ENCODE measurements around the gene CBX2. TPM values are rescaled to one million over a fixed set of nuclear protein-coding genes. Genes with fewer than 3 reads are reported as not detected.
"Not testable (repeated sequence)": the region's sequence is repeated elsewhere in the genome, so short reads cannot be mapped to it uniquely, and the experiment has no call there.

CBX2 gene
- total RNA-seq, 1 experiment from 2014 or later = 24.5 TPM

- DNase-seq (ENCODE audit: low spot score) = no peak
These were observed 34.9 kb upstream of the CBX2 start for GRCh38 chr17:79742951-79743476.

GRCh38 chr17:79743614-79744013, 34.3 kb upstream of the CBX2 start:
- no peak for DNase-seq (ENCODE audit: low spot score)

GRCh38 chr17:79745641-79746105, 32.3 kb upstream of the CBX2 start:
- DNase-seq (ENCODE audit: low spot score) = no peak

GRCh38 chr17:79746889-79747507, 30.9 kb upstream of the CBX2 start:
- DNase-seq (ENCODE audit: low spot score) = no peak

- peak; percentile 10 for DNase-seq (ENCODE audit: low spot score)
These were observed 30.2 kb upstream of the CBX2 start for GRCh38 chr17:79747508-79748294.

GRCh38 chr17:79748295-79749099, 29.5 kb upstream of the CBX2 start:
- no peak for DNase-seq (ENCODE audit: low spot score)

- peak; percentile 75 for DNase-seq (ENCODE audit: low spot score)
These were observed 28.7 kb upstream of the CBX2 start for GRCh38 chr17:79749156-79749815.

GRCh38 chr17:79749958-79750357, 28.0 kb upstream of the CBX2 start:
- no peak for DNase-seq (ENCODE audit: low spot score)

GRCh38 chr17:79750650-79751545, 27.1 kb upstream of the CBX2 start:
- no peak for DNase-seq (ENCODE audit: low spot score)

- no peak for DNase-seq (ENCODE audit: low spot score)
These were observed 25.8 kb upstream of the CBX2 start for GRCh38 chr17:79752175-79752574.

- DNase-seq (ENCODE audit: low spot score) = no peak
These were observed 23.6 kb upstream of the CBX2 start for GRCh38 chr17:79754370-79754769.

- not testable (repeated sequence) for DNase-seq (ENCODE audit: low spot score)
These were observed 23.0 kb upstream of the CBX2 start for GRCh38 chr17:79754903-79755302.

- DNase-seq (ENCODE audit: low spot score) = no peak
These were observed 22.4 kb upstream of the CBX2 start for GRCh38 chr17:79755591-79755990.

GRCh38 chr17:79757140-79757745, 20.7 kb upstream of the CBX2 start:
- no peak for DNase-seq (ENCODE audit: low spot score)

- DNase-seq (ENCODE audit: low spot score) = no peak
These were observed 19.7 kb upstream of the CBX2 start for GRCh38 chr17:79758271-79758670.

- no peak for DNase-seq (ENCODE audit: low spot score)
These were observed 17.6 kb upstream of the CBX2 start for GRCh38 chr17:79760197-79760906.

- DNase-seq (ENCODE audit: low spot score) = no peak
These were observed 15.9 kb upstream of the CBX2 start for GRCh38 chr17:79761894-79762589.

- no peak for DNase-seq (ENCODE audit: low spot score)
These were observed 12.2 kb upstream of the CBX2 start for GRCh38 chr17:79765708-79766107.
